IMR-90 (cell line): ENCODE data around the gene MYO7B. TPM values are rescaled to one million over a fixed set of nuclear protein-coding genes. Genes with fewer than 3 reads are reported as not detected.

Experiments used
- ATAC-seq: fragments of 200-7000 bp; cut with Tn5 transposase; 2 replicates; pipeline ENCODE4 v1.9.1; 2020; ENCODE audit warnings: low read depth, mild to moderate bottlenecking, moderate library complexity
- BruUV-seq: library from RNA; stranded (reverse); fragments of 400-500 nt; replicated peaks from 2 replicates; lab custom pipeline; 2021; lab: Mats Ljungman, UMichigan
- CTCF ChIA-PET: fragments of 300-600 bp; formaldehyde crosslinking; extraction: SDS; loops from one replicate; lab custom pipeline; 2021; ENCODE audit warnings: antibody characterized with exemption; lab: Yijun Ruan, JAX
- POLR2A ChIA-PET: fragments of 300-600 bp; sonication (Branson Sonifier 250); formaldehyde crosslinking; loops from one replicate; lab custom pipeline; 2022; ENCODE audit warnings: antibody characterized with exemption; ENCODE audit not compliant: unreplicated experiment; lab: Charles Lee
- DNase-seq: peaks from one replicate; pipeline ENCODE4 v3.0.0; 2013
- H2AFZ ChIP-seq: replicated peaks from 2 replicates; pipeline ENCODE3; 2013; ENCODE audit warnings: low read length, mild to moderate bottlenecking; ENCODE audit not compliant: poor library complexity
- H2AK5ac ChIP-seq: 2 replicates; pipeline ENCODE4 v1.6.1; 2013; ENCODE audit warnings: low read depth, low read length, inconsistent platforms
- H2AK9ac ChIP-seq: replicated peaks from 2 replicates; pipeline ENCODE3; 2013; ENCODE audit warnings: mild to moderate bottlenecking, low read depth, low read length, moderate library complexity; ENCODE audit not compliant: poor library complexity
- H2BK120ac ChIP-seq: 2 replicates; pipeline ENCODE4 v1.6.1; 2013; ENCODE audit warnings: low read depth, low read length, inconsistent platforms
- H2BK15ac ChIP-seq: 3 replicates; pipeline ENCODE4 v1.6.1; 2013; ENCODE audit warnings: low read depth, low read length, inconsistent platforms
- H2BK20ac ChIP-seq: 2 replicates; pipeline ENCODE4 v1.6.1; 2013; ENCODE audit warnings: low read depth, mild to moderate bottlenecking, inconsistent platforms, low read length, moderate library complexity
- H2BK5ac ChIP-seq: 2 replicates; pipeline ENCODE4 v1.6.1; 2013; ENCODE audit warnings: mild to moderate bottlenecking, low read depth, low read length, inconsistent platforms; ENCODE audit not compliant: poor library complexity, severe bottlenecking
- H3K14ac ChIP-seq: replicated peaks from 2 replicates; pipeline ENCODE4 v1.6.1; 2013; ENCODE audit warnings: low read depth, low read length, inconsistent platforms
- H3K18ac ChIP-seq: 2 replicates; pipeline ENCODE4 v1.6.1; 2013; ENCODE audit warnings: low read depth, low read length, control low read depth
- H3K23ac ChIP-seq: 2 replicates; pipeline ENCODE4 v1.6.1; 2013; ENCODE audit warnings: low read depth, low read length, inconsistent platforms
- H3K27ac ChIP-seq: 2 replicates; pipeline ENCODE4 v1.5.1; 2013; ENCODE audit warnings: mild to moderate bottlenecking, control low read depth, low read length; ENCODE audit not compliant: insufficient read depth
- H3K27me3 ChIP-seq: 2 replicates; pipeline ENCODE4 v1.6.1; 2013; ENCODE audit warnings: low read length; ENCODE audit not compliant: control insufficient read depth, insufficient read depth
- H3K36me3 ChIP-seq: 2 replicates; pipeline ENCODE4 v1.6.1; 2013; ENCODE audit warnings: low read length, mixed read lengths; ENCODE audit not compliant: control insufficient read depth, insufficient read depth
- H3K4ac ChIP-seq: 2 replicates; pipeline ENCODE4 v1.6.1; 2013; ENCODE audit warnings: low read depth, low read length, inconsistent platforms
- H3K4me1 ChIP-seq: 2 replicates; pipeline ENCODE4 v1.6.1; 2013; ENCODE audit warnings: low read length, mixed read lengths; ENCODE audit not compliant: control insufficient read depth, insufficient read depth
- H3K4me2 ChIP-seq: 2 replicates; pipeline ENCODE4 v1.6.1; 2013; ENCODE audit warnings: low read depth, mild to moderate bottlenecking, control low read depth, low read length, moderate library complexity
- H3K4me3 ChIP-seq: 2 replicates; pipeline ENCODE4 v1.5.1; 2013; ENCODE audit warnings: low read depth, mild to moderate bottlenecking, control low read depth, low read length, moderate library complexity; ENCODE audit not compliant: insufficient read depth
- H3K56ac ChIP-seq: 2 replicates; pipeline ENCODE4 v1.6.1; 2013; ENCODE audit warnings: low read length, inconsistent platforms; ENCODE audit not compliant: insufficient read depth; ENCODE audit errors: extremely low read depth
- H3K79me1 ChIP-seq, 2 experiments: 2 replicates each; pipeline ENCODE4 v1.6.1; 2013; ENCODE audit warnings: low read length in 2 of 2, inconsistent platforms in 1 of 2, low read depth in 1 of 2
- H3K9ac ChIP-seq: 2 replicates; pipeline ENCODE4 v1.6.1; 2013; ENCODE audit warnings: low read depth, low read length, control low read depth
- H3K9me1 ChIP-seq: 2 replicates; pipeline ENCODE4 v1.6.1; 2013; ENCODE audit warnings: low read length, inconsistent platforms; ENCODE audit not compliant: insufficient read depth
- H3K9me3 ChIP-seq: 2 replicates; pipeline ENCODE4 v1.6.1; 2013; ENCODE audit warnings: low read length; ENCODE audit not compliant: control insufficient read depth, insufficient read depth
- H4K20me1 ChIP-seq: 2 replicates; pipeline ENCODE4 v1.6.1; 2013; ENCODE audit warnings: low read length, inconsistent platforms; ENCODE audit not compliant: insufficient read depth
- H4K5ac ChIP-seq: 2 replicates; pipeline ENCODE4 v1.6.1; 2013; ENCODE audit warnings: mild to moderate bottlenecking, low read depth, low read length, control low read depth
- H4K8ac ChIP-seq, 2 experiments: 2 replicates each; pipeline ENCODE4 v1.6.1; 2013; ENCODE audit warnings: low read depth in 2 of 2, low read length in 2 of 2, control low read depth in 1 of 2, inconsistent platforms in 1 of 2
- H4K91ac ChIP-seq: 2 replicates; pipeline ENCODE4 v1.6.1; 2013; ENCODE audit warnings: low read depth, low read length, inconsistent platforms; ENCODE audit not compliant: insufficient read depth
- BHLHE40 ChIP-seq: fragments of 150-350 bp; IDR thresholded peaks from 2 replicates; pipeline ENCODE4 v1.6.1; 2016; ENCODE audit warnings: mild to moderate bottlenecking, low read depth, low read length
- CEBPB ChIP-seq: IDR thresholded peaks from 2 replicates; pipeline ENCODE4 v1.6.1; 2012; ENCODE audit warnings: low read depth, low read length, improper control_type of control experiment
- CHD1 ChIP-seq: IDR thresholded peaks from 2 replicates; pipeline ENCODE4 v1.6.1; 2012; ENCODE audit warnings: low read depth, low read length, improper control_type of control experiment
- FOS ChIP-seq: fragments of 150-350 bp; IDR thresholded peaks from 2 replicates; pipeline ENCODE4 v1.6.1; 2016; ENCODE audit warnings: low read depth, low read length
- MAZ ChIP-seq: IDR thresholded peaks from 2 replicates; pipeline ENCODE4 v1.6.1; 2012; ENCODE audit warnings: low read depth, mild to moderate bottlenecking, low read length, improper control_type of control experiment, moderate library complexity, borderline replicate concordance
- MXI1 ChIP-seq: IDR thresholded peaks from 2 replicates; pipeline ENCODE4 v1.6.1; 2012; ENCODE audit warnings: low read depth, mild to moderate bottlenecking, low read length, moderate library complexity, borderline replicate concordance
- NFE2L2 ChIP-seq: fragments of 150-350 bp; IDR thresholded peaks from 2 replicates; pipeline ENCODE4 v1.6.1; 2016; ENCODE audit warnings: low read depth, mild to moderate bottlenecking, low read length
- POLR2A ChIP-seq: IDR thresholded peaks from 2 replicates; pipeline ENCODE4 v1.6.1; 2012; ENCODE audit warnings: mild to moderate bottlenecking, low read depth, low read length
- RAD21 ChIP-seq: IDR thresholded peaks from 2 replicates; pipeline ENCODE4 v1.6.1; 2012; ENCODE audit warnings: low read length, improper control_type of control experiment
- RCOR1 ChIP-seq: IDR thresholded peaks from 2 replicates; pipeline ENCODE4 v1.6.1; 2012; ENCODE audit warnings: mild to moderate bottlenecking, low read length, improper control_type of control experiment; ENCODE audit not compliant: insufficient replicate concordance
- RFX5 ChIP-seq: IDR thresholded peaks from 2 replicates; pipeline ENCODE4 v1.8.0; 2012; ENCODE audit warnings: low read depth, mild to moderate bottlenecking, low read length, moderate library complexity
- SMC3 ChIP-seq: fragments of 150-350 bp; IDR thresholded peaks from 2 replicates; pipeline ENCODE4 v1.6.1; 2016; ENCODE audit warnings: low read depth, mild to moderate bottlenecking, antibody characterized with exemption, low read length, moderate library complexity
- WGBS, 2 experiments: methylation state at CpG; one replicate each; pipeline versions ENCODE4 v1.1.5 to v1.1.7; 2013; ENCODE audit warnings: missing lambda C conversion rate in 2 of 2; ENCODE audit not compliant: insufficient read length in 1 of 2; ENCODE audit errors: extremely low coverage in 2 of 2; 5-methylcytosine and 5-hydroxymethylcytosine counted together
- dilution Hi-C: fragments of 300-500 bp; cut with HindIII; formaldehyde crosslinking; loops from one replicate; pipeline ENCODE4 v1.14.3; 2018; ENCODE audit warnings: low sequenced_read_pairs; ENCODE audit not compliant: unreplicated experiment
- in situ Hi-C: fragments of 300-500 bp; cut with MboI; formaldehyde crosslinking; loops from 3 replicates; pipeline ENCODE4 v1.14.3; 2019; ENCODE audit warnings: low sequenced_read_pairs, inconsistent platforms, mixed read lengths
- intact Hi-C: fragments of 100-400 bp; cut with micrococcal nuclease; formaldehyde crosslinking; loops from 2 replicates; pipeline ENCODE4 v1.10.0; 2022
- polyA plus RNA-seq, 3 experiments: library from polyadenylated mRNA; depleted of rRNA; stranded (reverse); fragments of >200 nt; gene quantifications; 2 replicates each; pipeline ENCODE4 v1.2.3, GENCODE V29; 2012; ENCODE audit warnings: low replicate concordance in 1 of 3
- total RNA-seq: library from RNA; depleted of rRNA; stranded (reverse); fragments of >200 nt; gene quantifications from 2 replicates; pipeline ENCODE4 v1.2.3, GENCODE V29; 2012
- TF ChIP-seq, protein P1 (sequence below): fragments of 150-350 bp; IDR thresholded peaks from 2 replicates; pipeline ENCODE4 v1.6.1; 2016; ENCODE audit warnings: low read depth, mild to moderate bottlenecking, low read length, moderate library complexity, borderline replicate concordance
- TF ChIP-seq, protein P2 (sequence below): conservative IDR thresholded peaks from 2 replicates; pipeline ENCODE4 v1.5.1; 2012; ENCODE audit warnings: mild to moderate bottlenecking, low read depth, low read length, improper control_type of control experiment

The MYO7B gene
- total and polyA plus RNA-seq, 2 of the 4 experiments (the other 2 are of a cell fraction): 0.18 to 0.46 TPM

DNA sequence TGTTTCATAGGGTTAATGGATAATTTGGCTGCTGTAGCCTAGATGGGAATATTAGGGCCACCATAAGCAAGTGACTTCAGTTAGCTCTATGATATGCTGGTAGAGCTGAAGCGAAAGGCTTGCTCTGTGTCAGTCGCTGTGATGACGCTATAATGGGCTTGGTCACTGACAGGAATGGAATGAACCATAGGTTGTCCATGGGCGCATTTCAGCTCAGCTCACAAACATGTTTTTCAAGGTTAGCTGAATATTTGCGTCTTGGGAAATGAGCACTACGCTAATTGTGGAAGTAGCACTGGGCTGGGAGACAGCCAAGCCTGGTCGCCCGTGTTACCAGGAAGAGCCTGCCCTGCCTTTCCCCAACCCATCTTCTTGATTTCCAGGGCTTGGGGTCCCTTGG, 3.2 kb upstream of the MYO7B start:
- in situ Hi-C loops: no loop called here

More for the DNA sequence above, 3.2 kb upstream of the MYO7B start:
- Histone ChIP-seq H3K9me1 (peaks cover 5% of the 10 kb centered on the region; the same call in 1 of the 2 replicates), H2BK15ac (no peak overlapping the region), H3K14ac (no peak overlapping the region), H3K4ac (no peak overlapping the region), H3K18ac (no peak overlapping the region), H4K8ac (no peak overlapping the region), H4K5ac (no peak overlapping the region), H3K79me1 (0 out of 4 replicates have a peak, but pooled peaks cover 0 to under 1% of the 10 kb centered on the region in 2 experiments), H3K27me3 (peaks cover 18% of the 10 kb centered on the region), H3K36me3 (no peaks in the 10 kb centered on the region), H2BK5ac (no peak overlapping the region), H3K4me1 (no peaks in the 10 kb centered on the region), H2AFZ (no peak overlapping the region), H3K4me2 (no peak overlapping the region), H3K27ac (no peak overlapping the region), H3K9me3 (no peaks in the 10 kb centered on the region), H3K9ac (no peak overlapping the region), H2BK120ac (no peak overlapping the region), H2AK9ac (no peak overlapping the region), H3K4me3 (no peak overlapping the region), H2AK5ac (no peak overlapping the region), H2BK20ac (no peak overlapping the region), H3K56ac (no peak overlapping the region), H3K23ac (no peak overlapping the region), H4K91ac (no peak overlapping the region), H4K20me1 (no peaks in the 10 kb centered on the region)
- TF ChIP-seq, protein P1, sequence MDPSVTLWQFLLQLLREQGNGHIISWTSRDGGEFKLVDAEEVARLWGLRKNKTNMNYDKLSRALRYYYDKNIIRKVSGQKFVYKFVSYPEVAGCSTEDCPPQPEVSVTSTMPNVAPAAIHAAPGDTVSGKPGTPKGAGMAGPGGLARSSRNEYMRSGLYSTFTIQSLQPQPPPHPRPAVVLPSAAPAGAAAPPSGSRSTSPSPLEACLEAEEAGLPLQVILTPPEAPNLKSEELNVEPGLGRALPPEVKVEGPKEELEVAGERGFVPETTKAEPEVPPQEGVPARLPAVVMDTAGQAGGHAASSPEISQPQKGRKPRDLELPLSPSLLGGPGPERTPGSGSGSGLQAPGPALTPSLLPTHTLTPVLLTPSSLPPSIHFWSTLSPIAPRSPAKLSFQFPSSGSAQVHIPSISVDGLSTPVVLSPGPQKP: no peak
- TF ChIP-seq MAZ (no peak), RFX5 (no peak), SMC3 (no peak), POLR2A (no peak), CHD1 (no peak), RAD21 (no peak), CEBPB (no peak), FOS (no peak), BHLHE40 (no peak), MXI1 (no peak), RCOR1 (no peak), NFE2L2 (no peak)
- TF ChIP-seq, protein P2, sequence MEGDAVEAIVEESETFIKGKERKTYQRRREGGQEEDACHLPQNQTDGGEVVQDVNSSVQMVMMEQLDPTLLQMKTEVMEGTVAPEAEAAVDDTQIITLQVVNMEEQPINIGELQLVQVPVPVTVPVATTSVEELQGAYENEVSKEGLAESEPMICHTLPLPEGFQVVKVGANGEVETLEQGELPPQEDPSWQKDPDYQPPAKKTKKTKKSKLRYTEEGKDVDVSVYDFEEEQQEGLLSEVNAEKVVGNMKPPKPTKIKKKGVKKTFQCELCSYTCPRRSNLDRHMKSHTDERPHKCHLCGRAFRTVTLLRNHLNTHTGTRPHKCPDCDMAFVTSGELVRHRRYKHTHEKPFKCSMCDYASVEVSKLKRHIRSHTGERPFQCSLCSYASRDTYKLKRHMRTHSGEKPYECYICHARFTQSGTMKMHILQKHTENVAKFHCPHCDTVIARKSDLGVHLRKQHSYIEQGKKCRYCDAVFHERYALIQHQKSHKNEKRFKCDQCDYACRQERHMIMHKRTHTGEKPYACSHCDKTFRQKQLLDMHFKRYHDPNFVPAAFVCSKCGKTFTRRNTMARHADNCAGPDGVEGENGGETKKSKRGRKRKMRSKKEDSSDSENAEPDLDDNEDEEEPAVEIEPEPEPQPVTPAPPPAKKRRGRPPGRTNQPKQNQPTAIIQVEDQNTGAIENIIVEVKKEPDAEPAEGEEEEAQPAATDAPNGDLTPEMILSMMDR: no peak
- no TSS peak for BruUV-seq
- intact Hi-C loops: no loop called here
- no peak for ATAC-seq
- CTCF ChIA-PET: interaction anchor here (0.6 kb wide), 1 partner anchor 161 kb away, joined by 3 read pairs; no protein-coding TSS in a partner anchor
- POLR2A ChIA-PET: no interaction called here
- 90% methylated on average over 6 of the region's 8 CpGs; no CpG with 5 or more reads in 1 of the 2 experiments for WGBS, 2 experiments
- dilution Hi-C loops: no loop called here
- no peak for DNase-seq
